HG03432 (cell line): Measurements from ENCODE around the gene BTNL9.
"Not testable (repeated sequence)": the region's sequence is repeated elsewhere in the genome, so short reads cannot be mapped to it uniquely, and the experiment has no call there.

Source experiments
- ATAC-seq: cut with Tn5 transposase; IDR thresholded peaks from one replicate; pipeline ENCODE4 v1.9.1; 2021; ENCODE audit warnings: mild to moderate bottlenecking, moderate library complexity; ENCODE audit not compliant: unreplicated experiment

Gene BTNL9

DNA sequence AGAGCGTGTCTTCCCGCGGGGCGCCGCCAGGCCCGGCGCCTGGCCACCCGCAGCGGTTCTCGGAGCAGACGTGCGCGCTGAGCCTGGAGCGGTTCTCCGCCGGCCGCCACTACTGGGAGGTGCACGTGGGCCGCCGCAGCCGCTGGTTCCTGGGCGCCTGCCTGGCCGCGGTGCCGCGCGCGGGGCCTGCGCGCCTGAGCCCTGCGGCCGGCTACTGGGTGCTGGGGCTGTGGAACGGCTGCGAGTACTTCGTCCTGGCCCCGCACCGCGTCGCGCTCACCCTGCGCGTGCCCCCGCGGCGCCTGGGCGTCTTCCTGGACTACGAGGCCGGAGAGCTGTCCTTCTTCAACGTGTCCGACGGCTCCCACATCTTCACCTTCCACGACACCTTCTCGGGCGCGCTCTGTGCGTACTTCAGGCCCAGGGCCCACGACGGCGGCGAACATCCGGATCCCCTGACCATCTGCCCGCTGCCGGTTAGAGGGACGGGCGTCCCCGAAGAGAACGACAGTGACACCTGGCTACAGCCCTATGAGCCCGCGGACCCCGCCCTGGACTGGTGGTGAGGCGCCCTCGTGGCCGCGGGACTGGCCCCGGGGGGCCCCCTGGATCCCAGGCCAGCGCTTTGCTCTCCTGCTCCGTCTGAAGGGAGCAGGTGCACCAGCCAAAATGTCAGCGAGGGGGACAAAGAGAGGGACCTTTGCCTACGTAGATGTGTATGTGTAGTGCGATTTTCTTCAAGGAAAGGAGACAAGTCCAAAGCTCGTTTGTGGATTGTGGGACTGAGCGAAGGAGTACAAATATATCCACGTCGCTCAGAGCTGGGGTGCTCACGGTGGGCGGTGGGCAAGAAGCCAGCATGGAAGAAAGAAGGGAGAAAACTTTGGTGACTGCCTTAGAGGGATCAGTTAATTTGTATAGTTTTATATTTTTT lies 19.5 kb downstream of the BTNL9 start:
- no peak for ATAC-seq

- ATAC-seq: no peak
These were observed 20.1 kb downstream of the BTNL9 start for GRCh38 chr5:181060231-181060590.

DNA sequence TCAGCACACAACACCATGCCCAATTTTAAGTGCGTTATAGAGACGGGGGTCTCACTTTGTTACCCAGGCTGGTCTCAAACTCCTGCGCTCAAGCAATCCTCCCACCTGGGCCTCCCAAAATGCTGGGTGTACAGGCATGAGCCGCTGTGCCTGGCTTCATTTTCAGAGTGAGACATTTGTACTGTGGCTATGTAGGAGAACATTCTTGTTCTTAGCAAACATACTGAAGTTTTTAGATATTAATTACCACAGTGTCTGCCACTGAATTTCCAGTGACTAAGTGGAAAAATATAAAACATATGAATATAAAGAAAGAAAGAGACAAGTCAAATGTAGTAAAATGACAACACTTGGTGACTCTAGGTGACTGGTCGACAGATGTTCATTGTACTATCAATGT lies 20.9 kb downstream of the BTNL9 start:
- no peak for ATAC-seq

DNA sequence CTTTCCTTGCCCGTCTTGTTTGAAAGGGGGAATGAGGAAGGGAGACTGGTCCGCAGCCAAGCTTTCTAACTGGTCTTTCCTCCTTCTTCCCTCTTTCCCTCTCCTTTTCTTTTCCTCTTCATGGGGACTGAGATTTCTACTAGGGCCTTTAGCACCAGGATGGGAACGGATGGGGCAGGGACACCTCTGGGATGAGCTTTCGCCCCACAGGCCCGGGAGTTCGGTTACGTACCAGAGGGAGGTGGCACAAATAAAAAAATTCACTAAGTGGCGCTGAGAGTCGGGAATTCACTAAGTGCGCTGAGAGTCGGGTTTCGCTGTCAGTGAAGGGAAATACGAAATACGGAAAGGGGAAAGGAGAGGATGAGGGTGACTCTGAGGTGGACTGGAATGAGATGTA lies 21.6 kb downstream of the BTNL9 start:
- no peak for ATAC-seq

DNA sequence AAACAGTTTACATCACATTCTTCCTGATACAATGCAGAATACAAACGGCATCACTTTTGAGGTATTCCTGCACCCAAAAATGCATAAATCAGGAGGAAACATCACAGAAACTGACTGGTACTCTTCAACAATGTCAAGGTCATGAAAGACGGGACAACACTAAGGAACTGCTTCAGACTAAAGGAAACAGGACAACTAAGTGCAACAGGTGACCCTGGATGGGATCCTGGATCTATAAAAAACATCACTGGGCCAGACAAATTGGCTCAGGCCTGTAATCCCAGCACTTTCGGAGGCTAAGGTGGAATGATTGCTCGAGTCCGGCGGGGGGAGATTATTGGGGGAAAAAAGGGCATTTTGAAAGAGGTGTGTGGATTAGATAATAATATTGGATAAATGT lies 22.6 kb downstream of the BTNL9 start:
- no peak for ATAC-seq

GRCh38 chr5:181063514-181063913 lies 23.4 kb downstream of the BTNL9 start:
- no peak for ATAC-seq

GRCh38 chr5:181064987-181065386 lies 24.9 kb downstream of the BTNL9 start:
- no peak for ATAC-seq

GRCh38 chr5:181069767-181070491 lies 29.9 kb downstream of the BTNL9 start:
- ATAC-seq: no peak

GRCh38 chr5:181070523-181070922 lies 30.5 kb downstream of the BTNL9 start:
- no peak for ATAC-seq

DNA sequence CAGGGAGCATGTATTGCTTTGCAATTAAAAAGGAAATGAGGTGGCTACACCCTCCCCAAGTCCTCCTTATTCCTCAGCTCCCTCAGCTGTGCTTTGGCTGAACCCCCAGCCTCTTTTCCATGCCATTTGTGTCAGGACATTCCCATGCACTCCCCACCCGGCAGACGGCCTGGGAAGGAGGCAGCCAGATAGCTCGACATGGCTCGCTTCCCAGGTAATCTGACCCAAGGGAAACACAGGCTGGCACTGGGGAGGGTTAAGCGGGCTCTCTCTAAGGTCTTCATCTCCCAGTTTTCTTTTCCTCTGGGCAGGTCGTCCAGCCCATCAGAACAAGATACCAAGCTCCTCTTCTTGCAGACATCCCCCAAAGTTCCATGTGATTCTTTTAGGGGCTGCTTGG lies 31.2 kb downstream of the BTNL9 start:
- no peak for ATAC-seq

- ATAC-seq: no peak
These were observed 36.9 kb downstream of the BTNL9 start for GRCh38 chr5:181076920-181077319.

- no peak for ATAC-seq
These were observed 41.9 kb downstream of the BTNL9 start for GRCh38 chr5:181081989-181082388.

DNA sequence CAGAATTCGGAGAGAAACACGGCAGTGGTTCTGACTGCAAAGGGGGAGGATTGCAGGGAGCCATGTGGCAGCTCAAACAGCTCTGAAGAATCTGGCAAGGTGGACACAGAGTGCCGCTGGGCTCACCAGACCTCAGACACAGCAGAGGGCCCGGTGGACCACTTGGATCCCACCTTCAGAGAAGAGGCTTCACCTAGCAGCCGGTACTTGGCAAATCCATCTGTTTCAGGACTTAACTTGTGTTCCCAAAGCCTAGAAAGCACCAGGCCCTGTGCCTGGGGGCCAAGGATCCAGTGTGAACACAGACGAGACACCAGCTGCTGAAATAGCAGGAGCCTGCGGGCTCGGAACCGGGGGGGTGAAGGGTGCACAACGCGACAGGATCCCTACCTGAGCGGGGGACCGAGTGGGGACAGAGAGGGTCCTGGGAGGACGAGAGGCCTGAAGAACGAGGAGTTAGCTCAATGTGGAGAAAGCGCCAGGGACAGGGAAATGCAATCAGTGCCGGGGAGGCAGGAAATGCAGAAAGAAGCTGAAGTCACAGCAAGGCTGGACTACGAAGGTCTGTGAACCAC lies 44.6 kb downstream of the BTNL9 start:
- no peak for ATAC-seq

- no peak for ATAC-seq
These were observed 46.2 kb downstream of the BTNL9 start for GRCh38 chr5:181086026-181086883.

- no peak for ATAC-seq
These were observed 46.8 kb downstream of the BTNL9 start for GRCh38 chr5:181086884-181087205.

- no peak for ATAC-seq
These were observed 47.2 kb downstream of the BTNL9 start for GRCh38 chr5:181087309-181087708.

DNA sequence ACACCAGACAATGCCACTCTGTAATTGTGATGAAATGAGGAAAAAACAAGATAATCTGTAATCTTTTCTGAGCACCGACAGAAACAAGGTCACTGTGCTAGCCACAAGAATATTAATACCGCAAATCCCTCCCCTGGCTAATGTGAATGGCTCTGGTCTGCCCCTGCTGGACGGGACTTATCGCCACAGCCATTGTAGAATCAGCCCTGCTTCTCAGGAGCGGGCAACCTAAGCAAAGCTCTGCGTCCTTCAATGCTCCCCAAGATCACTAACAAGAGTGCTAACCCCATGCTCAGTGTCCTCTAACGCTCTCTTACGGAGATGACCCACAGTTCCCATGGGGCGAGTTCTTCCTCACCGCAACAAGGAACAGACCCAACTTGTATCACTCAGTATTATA lies 48.2 kb downstream of the BTNL9 start:
- no peak for ATAC-seq

DNA sequence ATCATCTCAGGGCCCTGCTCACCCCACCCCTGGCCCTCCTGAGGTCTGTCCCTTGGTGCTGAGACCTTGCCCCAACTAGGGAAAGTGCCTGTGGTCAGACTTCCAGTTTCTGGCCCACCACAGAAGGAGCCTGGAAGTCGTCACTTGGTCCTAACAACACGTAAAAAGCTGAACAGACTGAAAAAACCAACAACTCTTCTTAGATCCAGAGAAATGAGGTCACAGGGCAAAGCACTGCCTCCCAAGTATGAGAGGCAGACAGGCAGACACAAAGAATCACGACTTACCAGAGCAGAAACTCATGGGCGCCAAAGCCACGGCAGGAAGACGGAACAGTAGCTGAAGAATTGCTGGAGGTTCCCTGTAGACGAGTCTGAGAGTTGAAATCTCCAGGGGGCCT lies 52.4 kb downstream of the BTNL9 start:
- no peak for ATAC-seq

- ATAC-seq: not testable (repeated sequence)
These were observed 55.1 kb downstream of the BTNL9 start for GRCh38 chr5:181095162-181095561.

- ATAC-seq: not testable (repeated sequence)
These were observed 56.8 kb downstream of the BTNL9 start for GRCh38 chr5:181096721-181097382.

DNA sequence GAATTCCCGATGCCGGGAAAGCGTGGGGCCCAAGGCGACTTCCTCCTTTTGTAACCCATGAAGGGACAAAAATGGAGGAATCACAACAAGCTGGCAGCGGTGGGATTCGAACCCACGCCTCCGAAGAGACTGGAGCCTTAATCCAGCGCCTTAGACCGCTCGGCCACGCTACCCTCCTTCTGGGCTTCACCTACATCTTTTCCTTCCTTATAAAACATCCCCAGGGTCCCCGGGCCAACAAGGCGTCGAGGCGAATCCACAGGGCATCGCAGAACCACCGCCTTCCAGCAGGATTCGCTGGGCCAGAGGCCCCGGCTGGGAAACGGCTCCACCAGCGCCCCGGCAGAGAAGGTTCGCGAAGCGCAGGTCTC lies 57.3 kb downstream of the BTNL9 start:
- not testable (repeated sequence) for ATAC-seq
